CD4-positive, alpha-beta T cell treated with Interleukin-4 for 1 hour (primary cell): ENCODE results near the gene HIVEP2.

Experiments
- DNase-seq, 2 donors: peaks; one replicate each; pipeline ENCODE4 v3.0.0-alpha.2; 2020 to 2022

The HIVEP2 gene

DNA sequence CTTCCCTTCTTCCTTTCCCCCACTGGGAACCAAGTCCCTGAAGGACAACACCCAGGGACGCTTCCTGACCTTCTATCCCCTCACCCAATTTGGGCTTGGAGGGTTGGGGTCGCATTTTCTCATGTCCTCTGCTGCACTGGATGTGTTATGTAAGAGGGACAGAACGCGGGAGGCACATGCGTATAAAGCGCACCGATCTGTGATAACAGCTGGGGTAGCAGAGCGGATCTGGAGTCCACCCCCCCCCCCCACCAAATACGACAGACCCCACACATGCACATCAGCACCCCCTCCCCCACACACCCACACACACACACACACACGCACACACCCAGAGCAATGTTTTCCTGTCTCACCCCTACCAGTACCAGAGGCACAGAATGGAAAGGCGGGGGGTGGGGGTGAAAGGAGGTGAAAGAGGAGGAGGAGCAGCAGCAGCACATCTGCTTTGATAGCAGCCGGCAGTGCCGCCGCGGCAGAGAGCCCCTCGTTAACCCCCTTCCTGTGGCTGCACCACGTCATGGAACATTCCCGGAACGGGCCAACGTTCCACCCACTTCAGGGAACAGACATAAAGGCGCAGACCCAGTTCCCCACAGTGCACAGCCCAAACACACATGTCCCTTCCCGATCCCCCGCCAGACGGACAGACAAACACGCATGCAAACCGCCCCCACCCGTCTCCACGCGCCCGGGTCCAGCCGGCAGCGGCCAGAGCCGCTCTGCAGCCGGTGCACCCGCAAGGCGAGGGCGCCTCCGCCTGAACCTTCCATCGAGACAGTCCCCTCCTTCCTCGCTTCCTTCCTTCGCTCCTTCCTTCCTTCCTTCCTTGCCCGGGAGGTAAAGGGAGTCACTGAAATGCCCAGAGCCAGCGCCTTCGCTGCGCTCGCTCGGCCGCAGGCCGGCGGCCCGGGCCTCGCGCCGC is 590 bp downstream of the HIVEP2 start:
- peak; percentile 95 to 96 for DNase-seq

DNA sequence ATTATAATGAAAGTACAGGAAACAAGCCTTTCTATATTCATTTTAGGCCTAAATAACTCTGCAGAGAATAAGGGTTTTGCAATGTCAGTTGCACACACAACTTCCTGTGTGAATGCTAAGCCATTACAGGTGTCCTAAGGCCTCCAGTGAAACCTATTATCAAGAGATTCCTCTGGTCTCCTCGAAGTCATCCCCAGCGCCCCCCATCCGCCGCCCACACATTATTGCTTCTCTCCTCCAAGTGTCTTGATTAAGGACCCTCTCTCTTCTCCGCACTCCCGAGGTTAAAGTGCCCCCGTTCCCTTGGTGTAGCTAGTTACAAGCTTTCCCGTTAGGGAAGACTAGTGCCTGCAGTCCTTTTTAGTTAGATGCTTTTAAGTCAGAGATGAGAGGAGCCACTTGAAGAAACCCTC is 1.3 kb downstream of the HIVEP2 start:
- peak; percentile 41 to 75 for DNase-seq

- peak in 1 of 2 donors; percentile 84 for DNase-seq
Measured at GRCh38 chr6:142942805-142943227, 2.2 kb downstream of the HIVEP2 start.

DNA sequence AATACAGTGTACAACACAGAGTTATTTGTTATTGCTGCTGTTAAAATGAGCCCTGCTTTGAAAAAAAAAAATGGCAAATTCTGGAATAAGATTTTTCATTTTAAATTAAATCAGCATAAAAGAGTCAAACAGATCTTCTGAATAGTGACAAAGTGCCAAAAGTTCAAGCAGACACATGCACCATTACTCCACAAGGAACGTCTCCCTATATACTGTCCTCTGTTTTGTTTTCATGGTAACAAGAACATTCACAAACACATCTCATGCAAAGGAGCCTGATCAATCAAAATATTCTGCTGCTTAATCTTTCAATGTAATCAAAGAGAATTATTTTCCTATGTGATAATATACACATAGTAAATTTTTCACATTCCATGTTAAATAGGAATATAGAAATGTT is 2.7 kb downstream of the HIVEP2 start:
- peak in 1 of 2 donors; percentile 73 for DNase-seq

DNA sequence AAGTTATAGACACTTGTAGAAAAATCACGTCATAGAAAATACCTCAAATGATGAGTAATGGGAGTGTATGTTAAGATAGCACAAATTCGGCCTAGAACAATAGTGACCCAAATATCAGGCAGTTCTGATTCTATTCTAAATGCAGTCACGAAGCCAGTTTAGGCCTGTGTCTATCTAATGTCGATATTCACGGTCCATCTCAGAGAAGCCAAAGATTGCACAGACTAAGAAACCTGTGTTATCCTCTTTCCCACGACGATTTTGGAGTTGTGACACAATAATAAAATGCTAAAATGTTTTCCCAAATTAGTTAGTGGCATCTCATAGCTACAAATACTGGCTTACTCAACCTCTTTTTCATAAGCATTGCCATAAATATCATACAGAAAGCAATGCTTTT is 4.0 kb downstream of the HIVEP2 start:
- DNase-seq: no peak

DNA sequence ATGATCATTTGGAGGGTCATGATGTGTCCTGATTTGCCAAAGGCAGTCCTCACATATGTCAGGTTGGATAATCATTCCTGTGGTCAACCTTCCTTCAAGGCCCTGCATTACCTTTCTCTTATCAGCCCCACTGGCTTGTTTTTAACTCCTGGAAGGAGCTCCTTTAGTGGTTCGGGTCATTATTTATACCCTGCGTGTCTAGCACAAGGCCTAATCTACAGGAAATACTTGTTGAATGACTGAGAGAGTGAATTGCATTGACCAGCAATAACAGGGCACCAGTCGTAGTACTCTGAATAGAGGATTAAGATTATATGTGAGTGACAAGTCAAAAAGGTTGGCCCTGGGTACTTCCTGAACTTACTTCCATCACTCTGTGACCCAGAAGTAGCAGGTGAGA is 4.5 kb downstream of the HIVEP2 start:
- no peak for DNase-seq

- DNase-seq: no peak
Measured at GRCh38 chr6:142938510-142938909, 6.5 kb downstream of the HIVEP2 start.

DNA sequence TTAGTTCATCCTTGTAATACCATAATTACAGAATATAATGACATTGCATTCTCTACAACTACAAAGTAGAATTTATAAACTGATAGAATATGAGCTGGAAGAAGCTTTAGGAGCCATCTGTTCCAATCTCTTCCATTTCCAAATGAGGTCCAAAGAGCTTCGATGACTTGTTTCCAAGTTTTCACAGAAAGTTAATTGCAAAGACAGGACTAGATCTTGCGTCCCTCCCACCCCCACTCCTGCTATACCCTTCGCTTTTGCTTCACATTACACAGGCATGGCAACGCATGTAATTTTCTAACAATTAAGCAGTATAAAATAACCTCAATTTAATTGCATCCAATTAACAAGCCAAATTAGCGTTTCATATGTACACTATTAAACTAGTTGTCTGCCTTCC is 7.0 kb downstream of the HIVEP2 start:
- no peak for DNase-seq

- peak; percentile 44 to 66 for DNase-seq
Measured at GRCh38 chr6:142935553-142936517, 9.1 kb downstream of the HIVEP2 start.

GRCh38 chr6:142934599-142934998 is 10.4 kb downstream of the HIVEP2 start:
- DNase-seq: no peak

GRCh38 chr6:142934106-142934505 is 10.9 kb downstream of the HIVEP2 start:
- no peak for DNase-seq

- no peak for DNase-seq
Measured at GRCh38 chr6:142933701-142934100, 11.3 kb downstream of the HIVEP2 start.

DNA sequence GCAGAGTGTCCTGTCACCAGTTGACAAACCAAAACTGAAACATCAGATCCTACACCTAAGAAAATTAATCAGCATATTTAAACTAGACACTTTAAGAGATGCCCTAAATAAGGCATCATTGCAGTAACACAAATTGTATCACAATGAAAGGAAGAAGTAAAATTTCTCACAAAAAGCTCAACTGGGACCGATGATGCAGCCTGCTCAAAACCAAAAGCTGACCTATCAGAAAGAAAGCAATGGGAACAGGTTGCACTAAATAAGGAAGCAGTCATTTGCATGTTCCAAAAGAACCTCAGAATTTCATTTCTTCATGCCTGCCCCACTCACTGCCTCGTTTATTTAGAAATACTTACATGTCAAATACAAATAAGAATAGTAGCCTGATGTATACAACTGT is 12.1 kb downstream of the HIVEP2 start:
- DNase-seq: peak in 1 of 2 donors; percentile 50

GRCh38 chr6:142929751-142930358 is 15.1 kb downstream of the HIVEP2 start:
- no peak for DNase-seq

- DNase-seq: peak; percentile 50 to 78
Measured at GRCh38 chr6:142927904-142928303, 17.1 kb downstream of the HIVEP2 start.

DNA sequence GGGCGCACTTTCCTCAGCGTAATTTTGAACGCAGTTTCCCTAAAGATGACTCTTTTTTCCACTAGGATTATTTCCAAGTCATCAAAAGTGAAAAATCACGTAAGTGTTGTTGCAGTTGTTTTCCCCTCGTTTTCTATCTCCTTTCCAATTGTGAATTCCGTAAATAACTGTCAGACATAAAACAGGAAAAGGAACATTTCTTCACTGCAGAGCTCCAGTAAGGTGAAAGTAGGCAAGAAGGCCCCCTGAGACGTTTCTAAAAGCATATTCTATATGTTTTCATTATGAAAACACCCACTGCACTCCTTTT is 17.8 kb downstream of the HIVEP2 start:
- no peak for DNase-seq

DNA sequence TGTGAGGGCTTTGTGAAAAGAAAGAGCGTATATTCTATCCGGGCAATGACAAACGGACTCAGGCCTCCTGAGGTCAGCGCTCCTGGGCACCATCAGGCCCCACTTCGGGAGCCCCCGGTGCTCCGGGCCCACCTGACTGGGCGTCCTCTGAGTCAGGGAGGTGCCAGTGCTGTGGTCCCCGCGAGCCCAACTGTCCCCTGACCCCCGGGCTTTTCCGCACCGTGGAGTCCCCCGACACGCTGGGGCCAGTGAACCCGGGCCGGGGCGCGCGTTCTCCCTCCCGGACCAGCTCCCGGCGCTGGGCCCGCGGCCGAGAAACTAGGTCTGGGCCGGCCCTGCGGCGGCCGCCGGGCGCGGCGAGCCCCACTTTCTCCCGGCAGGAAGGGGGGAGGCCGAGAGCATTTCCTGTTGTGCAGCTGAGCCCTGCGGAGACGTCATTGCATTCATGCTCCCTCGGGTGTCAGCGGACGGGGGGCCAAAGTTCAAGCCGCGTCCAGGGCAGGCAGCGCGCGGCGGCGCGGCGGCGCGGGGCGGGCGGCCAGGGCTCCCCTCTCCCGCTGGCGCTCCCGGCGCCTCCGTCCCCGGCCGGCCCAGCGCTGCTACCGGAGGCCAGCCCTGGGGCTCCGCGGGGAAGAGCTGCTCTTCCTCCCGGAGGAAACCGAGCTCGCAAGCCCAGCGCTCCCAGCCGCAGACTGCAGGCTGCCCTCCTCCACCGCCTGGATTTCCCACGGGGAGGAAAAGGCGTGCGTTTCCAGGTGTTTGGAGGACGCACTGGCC is 18.3 kb downstream of the HIVEP2 start:
- DNase-seq: peak; percentile 89

DNA sequence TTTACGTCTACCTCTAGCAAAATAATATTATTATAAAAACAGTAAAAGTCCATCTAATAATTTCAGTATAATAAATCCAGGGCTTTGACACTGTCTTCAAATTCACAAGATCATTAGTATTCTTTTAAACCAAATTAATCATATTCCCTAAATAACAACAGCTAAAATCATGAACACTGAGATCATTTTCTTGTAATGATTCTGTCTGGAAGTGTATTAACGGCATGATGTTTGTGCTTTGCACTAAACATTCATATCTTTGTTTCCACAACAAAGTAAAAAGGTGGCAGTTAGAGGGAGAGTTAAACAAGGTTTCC is 18.8 kb downstream of the HIVEP2 start:
- no peak for DNase-seq

DNA sequence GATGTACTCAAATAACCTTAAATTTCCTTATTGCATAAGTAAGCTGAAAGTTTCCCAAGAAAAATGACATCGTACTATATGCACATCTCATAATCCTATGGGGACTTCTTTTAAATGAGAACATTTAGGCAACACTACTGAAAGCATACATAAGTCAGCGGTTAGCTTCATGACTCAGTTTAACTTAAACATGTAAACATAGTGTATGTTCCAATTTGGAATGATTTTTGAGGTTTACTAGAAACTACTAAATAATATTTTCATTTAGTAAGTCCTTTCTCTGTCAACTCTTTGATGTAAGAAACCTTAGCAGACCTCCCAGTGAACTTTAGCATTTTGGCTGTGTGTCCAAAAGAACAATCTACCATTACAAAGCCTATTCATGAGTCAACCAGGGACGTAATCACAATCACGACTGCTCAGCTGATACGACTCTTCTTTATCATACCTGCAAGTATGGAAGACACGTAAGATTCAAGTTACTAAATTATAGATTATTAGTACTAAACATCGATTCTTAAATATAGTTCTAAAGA is 19.3 kb downstream of the HIVEP2 start:
- DNase-seq: no peak

- no peak for DNase-seq
Measured at GRCh38 chr6:142918339-142919042, 26.5 kb downstream of the HIVEP2 start.

GRCh38 chr6:142916881-142917280 is 28.1 kb downstream of the HIVEP2 start:
- no peak for DNase-seq
